Measurements from ENCODE around the gene GRIK5.

The GRIK5 gene

DNA sequence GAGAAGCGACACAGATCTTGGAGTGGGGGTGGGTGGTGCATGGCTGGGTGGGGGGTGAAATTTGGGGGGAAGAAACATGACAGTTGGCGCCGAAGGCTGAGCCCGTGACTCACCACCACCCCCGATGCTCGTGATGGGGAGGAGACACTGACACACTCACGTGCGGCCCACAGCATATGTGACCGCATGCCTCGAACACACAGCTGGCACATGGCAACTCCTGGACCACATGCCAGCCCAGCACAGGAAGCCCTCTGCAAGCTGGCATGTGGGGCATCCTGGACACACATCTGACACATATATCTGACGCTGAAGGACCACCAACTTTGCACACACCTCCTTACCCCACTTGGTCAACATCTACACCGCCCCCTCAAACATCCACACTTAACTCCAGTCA is 1.2 kb upstream of the GRIK5 start:
- no peak overlapping the region for H3K4me3 ChIP-seq (ENCODE audit: low read depth, low read length)
- TF ChIP-seq CTCF (IDR thresholded peaks at IDR 0.05; ENCODE audit: insufficient read depth, low read length, missing control alignments), result no peak
- ChIA-PET POLR2A (no interaction called here), CTCF (no interaction called here)
- DNase-seq (ENCODE audit: low read depth, low spot score), result no peak

- no peak for DNase-seq (ENCODE audit: low read depth, low spot score)
- CTCF ChIA-PET, result interaction anchor here (1.6 kb wide), 1 partner anchor 71 kb away, joined by 3 read pairs; no protein-coding TSS in a partner anchor
- TF ChIP-seq CTCF (IDR thresholded peaks at IDR 0.05; ENCODE audit: insufficient read depth, low read length, missing control alignments), result no peak
- no peak overlapping the region for H3K4me3 ChIP-seq (ENCODE audit: low read depth, low read length)
- POLR2A ChIA-PET, result no interaction called here
Measured at GRCh38 chr19:42068756-42069571, 1.0 kb downstream of the GRIK5 start.

GRCh38 chr19:42068361-42068755 is 1.6 kb downstream of the GRIK5 start:
- POLR2A ChIA-PET, result no interaction called here
- no peak for TF ChIP-seq CTCF (IDR thresholded peaks at IDR 0.05; ENCODE audit: insufficient read depth, low read length, missing control alignments)
- no peak overlapping the region for H3K4me3 ChIP-seq (ENCODE audit: low read depth, low read length)
- CTCF ChIA-PET, result interaction anchor here (1.6 kb wide), 1 partner anchor 71 kb away, joined by 3 read pairs; no protein-coding TSS in a partner anchor
- DNase-seq (ENCODE audit: low read depth, low spot score), result no peak

- no peak for DNase-seq (ENCODE audit: low read depth, low spot score)
- H3K4me3 ChIP-seq (ENCODE audit: low read depth, low read length), result no peak overlapping the region
- ChIA-PET POLR2A (no interaction called here), CTCF (interaction anchor here (1.3 to 1.6 kb wide), 2 partner anchors 32 to 70 kb away, joined by 3 to 5 read pairs; no protein-coding TSS in a partner anchor)
- TF ChIP-seq CTCF (IDR thresholded peaks at IDR 0.05; ENCODE audit: insufficient read depth, low read length, missing control alignments), result no peak
Measured at GRCh38 chr19:42067315-42067888, 2.6 kb downstream of the GRIK5 start.

GRCh38 chr19:42066075-42066754 is 3.8 kb downstream of the GRIK5 start:
- no peak overlapping the region for H3K4me3 ChIP-seq (ENCODE audit: low read depth, low read length)
- ChIA-PET POLR2A (no interaction called here), CTCF (interaction anchor here (1.3 kb wide), 1 partner anchor 31 kb away, joined by 5 read pairs; no protein-coding TSS in a partner anchor)
- DNase-seq (ENCODE audit: low read depth, low spot score), result no peak
- no peak for TF ChIP-seq CTCF (IDR thresholded peaks at IDR 0.05; ENCODE audit: insufficient read depth, low read length, missing control alignments)

- POLR2A ChIA-PET, result interaction anchor here (0.7 kb wide), 1 partner anchor 11 kb away, joined by 4 read pairs; the partner anchor contains the start of gene ZNF574
- H3K4me3 ChIP-seq (ENCODE audit: low read depth, low read length), result no peak overlapping the region
- CTCF ChIA-PET, result interaction anchor here (0.8 kb wide), 1 partner anchor 114 kb away, joined by 3 read pairs; no protein-coding TSS in a partner anchor
- TF ChIP-seq CTCF (IDR thresholded peaks at IDR 0.05; ENCODE audit: insufficient read depth, low read length, missing control alignments), result no peak
- no peak for DNase-seq (ENCODE audit: low read depth, low spot score)
Measured at GRCh38 chr19:42065511-42065910, 4.5 kb downstream of the GRIK5 start.
